GM19467 (cell line): ENCODE measurements around the gene SLC9B1.
A peak's percentile ranks its signal among the peaks of the same experiment; 100 is the strongest.

Experiments used
- ATAC-seq: cut with Tn5 transposase; IDR thresholded peaks from one replicate; pipeline ENCODE4 v1.9.1; 2021; ENCODE audit warnings: mild to moderate bottlenecking, moderate library complexity; ENCODE audit not compliant: unreplicated experiment

Gene SLC9B1

GRCh38 chr4:103019308-103020124 lies at the start of gene SLC9B1:
SLC9B1 (minus strand) TSS chr4:103019705; CDS start chr4:102991711, 27,994 bp downstream.
- ATAC-seq = peak; percentile 99

- ATAC-seq = no peak
Observed at GRCh38 chr4:103067841-103068547, 48.5 kb upstream of the SLC9B1 start.

GRCh38 chr4:103060453-103061148 lies 41.1 kb upstream of the SLC9B1 start:
- ATAC-seq = no peak

GRCh38 chr4:103054030-103054429 lies 34.5 kb upstream of the SLC9B1 start:
- ATAC-seq = no peak

GRCh38 chr4:103052779-103053178 lies 33.3 kb upstream of the SLC9B1 start:
- no peak for ATAC-seq

GRCh38 chr4:103052145-103052544 lies 32.6 kb upstream of the SLC9B1 start:
- ATAC-seq = no peak

- ATAC-seq = no peak
Observed at GRCh38 chr4:103050736-103051436, 31.4 kb upstream of the SLC9B1 start.

- ATAC-seq = peak; percentile 87
Observed at GRCh38 chr4:103046416-103047290, 27.1 kb upstream of the SLC9B1 start.

GRCh38 chr4:103044183-103044582 lies 24.7 kb upstream of the SLC9B1 start:
- ATAC-seq = no peak

- no peak for ATAC-seq
Observed at GRCh38 chr4:103036169-103036568, 16.7 kb upstream of the SLC9B1 start.

GRCh38 chr4:103032574-103032973 lies 13.1 kb upstream of the SLC9B1 start:
- no peak for ATAC-seq

- no peak for ATAC-seq
Observed at GRCh38 chr4:103030791-103031190, 11.3 kb upstream of the SLC9B1 start.

GRCh38 chr4:103029300-103029699 lies 9.8 kb upstream of the SLC9B1 start:
- no peak for ATAC-seq

- ATAC-seq = no peak
Observed at GRCh38 chr4:103026868-103027267, 7.4 kb upstream of the SLC9B1 start.

- ATAC-seq = no peak
Observed at GRCh38 chr4:103024996-103025395, 5.5 kb upstream of the SLC9B1 start.

GRCh38 chr4:103021120-103021519 lies 1.6 kb upstream of the SLC9B1 start:
- no peak for ATAC-seq

- ATAC-seq = no peak
Observed at GRCh38 chr4:103018391-103019307, 856 bp downstream of the SLC9B1 start.

GRCh38 chr4:103012551-103012950 lies 7.0 kb downstream of the SLC9B1 start:
- no peak for ATAC-seq

GRCh38 chr4:103012060-103012459 lies 7.4 kb downstream of the SLC9B1 start:
- no peak for ATAC-seq
